IMR-90 (cell line): ENCODE results near the gene CST3.

ENCODE experiments used
- BHLHE40 ChIP-seq: fragments of 150-350 bp; IDR thresholded peaks from 2 replicates; pipeline ENCODE4 v1.6.1; 2016; ENCODE audit warnings: mild to moderate bottlenecking, low read depth, low read length
- CTCF ChIP-seq: conservative IDR thresholded peaks from 2 replicates; pipeline ENCODE4 v1.5.1; 2012; ENCODE audit warnings: mild to moderate bottlenecking, low read depth, low read length, improper control_type of control experiment
- ELK1 ChIP-seq: fragments of 150-350 bp; IDR thresholded peaks from 2 replicates; pipeline ENCODE4 v1.6.1; 2016; ENCODE audit warnings: low read depth, mild to moderate bottlenecking, low read length, moderate library complexity, borderline replicate concordance
- FOS ChIP-seq: fragments of 150-350 bp; IDR thresholded peaks from 2 replicates; pipeline ENCODE4 v1.6.1; 2016; ENCODE audit warnings: low read depth, low read length
- MAFK ChIP-seq: IDR thresholded peaks from 2 replicates; pipeline ENCODE4 v1.6.1; 2012; ENCODE audit warnings: low read depth, low read length, improper control_type of control experiment
- MAZ ChIP-seq: IDR thresholded peaks from 2 replicates; pipeline ENCODE4 v1.6.1; 2012; ENCODE audit warnings: low read depth, mild to moderate bottlenecking, low read length, improper control_type of control experiment, moderate library complexity, borderline replicate concordance
- MXI1 ChIP-seq: IDR thresholded peaks from 2 replicates; pipeline ENCODE4 v1.6.1; 2012; ENCODE audit warnings: low read depth, mild to moderate bottlenecking, low read length, moderate library complexity, borderline replicate concordance
- POLR2A ChIP-seq: IDR thresholded peaks from 2 replicates; pipeline ENCODE4 v1.6.1; 2012; ENCODE audit warnings: mild to moderate bottlenecking, low read depth, low read length
- RAD21 ChIP-seq: IDR thresholded peaks from 2 replicates; pipeline ENCODE4 v1.6.1; 2012; ENCODE audit warnings: low read length, improper control_type of control experiment
- RFX5 ChIP-seq: IDR thresholded peaks from 2 replicates; pipeline ENCODE4 v1.8.0; 2012; ENCODE audit warnings: low read depth, mild to moderate bottlenecking, low read length, moderate library complexity
- USF2 ChIP-seq: fragments of 150-350 bp; IDR thresholded peaks from 2 replicates; pipeline ENCODE4 v1.6.1; 2017; ENCODE audit warnings: mild to moderate bottlenecking, antibody characterized with exemption, low read length, low read depth

- TF ChIP-seq BHLHE40 (no peak), RAD21 (no peak), POLR2A (no peak), CTCF (no peak), MXI1 (no peak), FOS (no peak), MAZ (no peak), ELK1 (no peak), USF2 (no peak), MAFK (no peak), RFX5 (no peak)
Measured at GRCh38 chr20:23602241-23602640, 35.5 kb downstream of the CST3 start.
